GM10847 (cell line): ENCODE measurements around the gene THSD8.

Experiments
- POLR2A ChIP-seq: IDR thresholded peaks from 2 replicates; pipeline ENCODE4 v1.6.1; 2011; ENCODE audit not compliant: insufficient read length; ENCODE audit errors: extremely low read depth

THSD8 gene

DNA sequence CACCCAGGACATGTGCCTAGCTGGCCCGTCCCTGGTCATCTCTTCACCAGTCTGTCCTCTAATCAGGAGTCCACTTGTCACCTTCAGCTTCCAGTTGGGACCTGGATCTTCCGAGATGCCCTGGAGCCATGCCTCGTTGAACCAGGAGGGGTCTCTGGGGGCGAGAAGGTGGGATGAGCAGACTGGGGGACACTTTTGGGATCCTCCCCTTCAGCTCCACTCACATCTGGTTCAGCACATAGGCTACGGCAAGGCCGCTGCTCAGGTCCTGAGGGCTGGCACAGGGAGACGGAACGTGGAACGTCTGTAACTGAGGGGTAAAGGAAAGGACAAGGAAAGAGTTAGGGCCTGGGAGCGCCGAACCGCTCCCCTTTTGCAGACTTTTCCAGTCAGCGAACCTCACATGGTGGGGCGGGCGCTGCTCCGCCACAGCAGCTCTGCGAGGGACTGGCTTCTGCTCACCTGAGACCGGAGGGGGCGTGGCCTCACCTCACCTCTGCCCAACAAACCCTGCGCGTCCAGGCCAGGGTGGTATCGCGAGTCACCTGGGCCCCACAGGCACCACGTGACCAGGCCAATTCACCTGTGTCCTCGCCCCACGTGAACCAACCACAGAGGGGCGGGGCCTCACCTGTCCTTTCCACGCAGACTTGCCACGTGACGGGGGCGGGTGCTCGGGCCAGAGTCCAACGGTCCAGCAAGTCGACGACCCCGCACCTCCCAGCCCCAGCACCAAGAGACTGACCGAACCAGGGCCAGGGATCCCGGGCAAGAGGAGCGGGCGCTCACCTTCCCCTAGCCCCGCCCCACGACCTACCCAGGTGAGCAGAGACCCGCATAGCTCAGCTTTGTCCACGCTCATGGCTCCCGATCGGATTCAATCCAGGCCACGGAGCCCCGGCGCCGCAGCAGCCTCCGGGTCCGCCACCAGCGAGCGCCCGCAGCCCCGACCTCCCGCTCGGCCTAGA lies 27.0 kb upstream of the THSD8 start, which contains the start of gene HOOK2:
Gene HOOK2 (minus strand): TSS at position 965 of the 968 bp plus-strand sequence. CDS start 103 bp downstream, at position 862.
- peak; percentile 29 for TF ChIP-seq POLR2A

DNA sequence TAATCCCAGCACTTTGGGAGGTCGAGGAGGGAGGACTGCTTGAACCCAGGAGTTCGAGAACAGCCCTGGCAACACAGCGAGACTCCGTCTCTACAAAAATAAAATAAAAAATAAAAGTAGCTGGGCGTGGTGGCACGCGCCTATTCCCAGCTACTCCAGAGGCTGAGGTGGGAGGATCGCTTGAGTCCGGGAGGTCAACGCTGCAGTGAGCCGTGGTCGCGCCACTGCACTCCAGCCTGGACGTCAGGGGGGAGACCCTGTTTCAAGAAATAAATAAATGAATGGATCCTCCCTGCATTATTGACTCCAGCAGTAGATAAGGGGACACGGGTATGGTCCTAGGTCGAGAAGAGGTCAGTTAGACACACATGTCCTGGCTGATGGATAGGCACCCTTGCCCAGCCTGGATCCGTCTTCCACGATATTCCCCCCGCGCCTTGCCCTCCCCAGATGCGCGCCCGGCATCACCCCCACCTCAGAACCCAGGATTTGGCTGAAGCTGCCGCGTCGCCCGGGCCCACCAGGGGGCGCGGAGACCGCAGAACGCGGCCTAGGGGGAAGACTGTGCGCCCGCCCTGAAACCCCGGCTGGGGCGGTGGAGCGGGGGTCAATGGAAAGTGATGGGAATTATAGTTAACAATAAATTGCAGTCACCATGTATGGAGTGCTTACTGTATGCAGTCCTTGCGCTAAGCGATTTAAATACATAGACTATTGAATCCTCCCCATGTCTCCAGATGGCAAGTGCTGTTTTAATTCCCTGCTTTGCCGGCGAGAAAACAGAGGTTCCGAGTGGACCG lies 24.5 kb upstream of the THSD8 start:
- TF ChIP-seq POLR2A: no peak

DNA sequence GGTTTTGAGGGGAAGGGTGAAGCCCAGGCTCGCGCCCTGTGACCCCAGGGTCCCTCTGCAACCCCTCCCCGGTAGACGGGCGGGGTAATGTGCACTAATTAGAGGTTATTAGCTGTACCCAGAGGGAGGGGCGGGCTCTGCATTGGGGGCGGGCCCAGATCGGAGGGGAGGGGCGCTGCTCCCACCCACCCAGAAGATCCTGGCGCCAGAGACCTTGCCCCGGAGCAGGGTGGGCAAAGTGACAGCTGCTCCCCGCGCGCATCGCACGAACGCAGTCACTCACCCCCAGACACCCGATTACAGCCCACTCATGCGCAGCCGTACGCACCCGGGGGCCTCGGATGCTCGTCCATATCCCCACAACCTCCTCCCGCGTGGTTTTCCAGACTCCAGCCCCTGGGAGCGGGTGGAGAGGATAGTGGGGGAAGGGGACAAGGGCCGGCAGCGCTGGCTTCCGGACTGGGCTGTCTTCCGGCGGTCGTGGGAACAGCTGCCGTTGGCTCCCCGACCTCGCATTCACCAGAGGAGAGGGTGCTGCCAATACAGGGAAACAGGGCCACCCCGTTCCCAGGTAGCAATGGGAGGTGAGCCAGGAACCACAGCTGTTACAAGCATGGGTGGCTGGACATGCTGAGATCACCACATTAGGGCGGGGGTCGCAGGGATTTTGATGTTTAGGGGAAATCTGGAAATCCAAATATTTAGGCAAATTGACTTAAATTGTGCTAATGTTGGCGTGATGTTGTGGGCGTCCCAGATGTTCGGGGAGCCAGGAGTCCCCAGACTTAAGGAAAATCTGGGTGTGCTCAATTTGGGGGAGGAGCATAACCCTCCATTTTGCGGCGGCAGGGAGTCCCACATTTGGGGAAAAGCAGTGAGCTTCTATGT lies 23.6 kb upstream of the THSD8 start:
- TF ChIP-seq POLR2A: peak; percentile 49

DNA sequence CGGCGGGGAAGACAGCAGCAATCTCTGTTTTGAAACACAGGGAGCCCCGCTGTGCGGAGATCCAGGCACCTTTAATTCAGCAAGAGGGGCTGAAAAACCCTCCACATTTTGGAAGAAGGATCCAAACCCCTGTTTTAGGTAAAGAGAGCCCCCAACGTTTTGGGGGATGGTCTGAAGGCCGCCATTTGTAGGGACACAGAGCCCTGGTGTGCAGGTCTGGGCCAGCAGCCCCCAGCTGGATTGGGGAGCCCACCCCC lies 23.0 kb upstream of the THSD8 start:
- no peak for TF ChIP-seq POLR2A

DNA sequence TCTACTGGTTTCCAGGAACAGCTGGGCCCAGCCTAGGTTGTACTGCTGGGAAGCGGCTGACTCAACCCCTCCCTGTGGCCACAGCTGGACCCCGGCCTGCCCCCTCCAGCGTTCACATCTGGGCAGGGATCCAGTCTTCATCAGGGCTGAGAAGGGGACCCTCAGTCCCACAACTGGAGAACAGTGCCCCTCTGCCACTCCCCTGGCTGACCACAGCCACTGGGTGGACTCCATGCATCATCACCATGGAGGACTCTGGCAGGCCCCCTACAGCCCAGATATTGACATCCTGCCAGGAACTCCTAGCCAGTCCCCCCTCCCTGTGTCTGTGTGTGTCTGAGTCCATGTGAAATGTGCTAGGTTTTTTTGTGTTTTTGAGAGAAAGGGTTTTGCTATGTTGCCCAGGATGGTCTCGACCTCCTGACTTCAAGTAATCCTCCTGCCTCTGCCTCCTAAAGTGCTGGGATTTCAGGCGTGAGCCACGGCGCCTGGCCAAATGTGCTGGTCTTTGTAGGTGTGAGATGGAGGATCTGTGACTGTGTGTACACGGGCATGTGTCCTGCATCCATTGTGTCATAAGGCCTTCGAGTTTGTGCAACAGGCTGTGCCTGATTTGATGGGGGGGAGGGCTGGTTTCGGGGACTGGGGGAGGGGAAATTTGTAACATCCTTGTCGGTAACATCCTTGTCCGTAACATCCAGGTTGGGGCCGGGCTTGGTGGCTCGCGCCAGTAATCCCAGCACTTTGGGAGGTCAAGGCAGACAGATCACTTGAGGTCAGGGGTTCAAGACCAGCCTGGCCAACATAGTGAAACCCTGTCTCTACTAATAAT lies 22.5 kb upstream of the THSD8 start:
- no peak for TF ChIP-seq POLR2A

DNA sequence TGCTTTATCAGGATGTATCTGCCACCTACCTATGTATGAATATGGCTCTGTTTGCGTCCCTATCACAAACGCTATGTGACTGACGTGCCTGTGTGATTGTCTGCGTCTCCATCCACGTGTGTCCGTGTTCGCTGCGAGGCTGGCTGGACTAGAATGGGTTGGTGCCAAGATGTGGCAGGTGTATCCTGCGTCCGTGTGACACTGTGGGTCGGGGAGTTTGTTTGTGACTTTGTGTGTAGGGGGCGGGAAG lies 19.8 kb upstream of the THSD8 start:
- TF ChIP-seq POLR2A: no peak

DNA sequence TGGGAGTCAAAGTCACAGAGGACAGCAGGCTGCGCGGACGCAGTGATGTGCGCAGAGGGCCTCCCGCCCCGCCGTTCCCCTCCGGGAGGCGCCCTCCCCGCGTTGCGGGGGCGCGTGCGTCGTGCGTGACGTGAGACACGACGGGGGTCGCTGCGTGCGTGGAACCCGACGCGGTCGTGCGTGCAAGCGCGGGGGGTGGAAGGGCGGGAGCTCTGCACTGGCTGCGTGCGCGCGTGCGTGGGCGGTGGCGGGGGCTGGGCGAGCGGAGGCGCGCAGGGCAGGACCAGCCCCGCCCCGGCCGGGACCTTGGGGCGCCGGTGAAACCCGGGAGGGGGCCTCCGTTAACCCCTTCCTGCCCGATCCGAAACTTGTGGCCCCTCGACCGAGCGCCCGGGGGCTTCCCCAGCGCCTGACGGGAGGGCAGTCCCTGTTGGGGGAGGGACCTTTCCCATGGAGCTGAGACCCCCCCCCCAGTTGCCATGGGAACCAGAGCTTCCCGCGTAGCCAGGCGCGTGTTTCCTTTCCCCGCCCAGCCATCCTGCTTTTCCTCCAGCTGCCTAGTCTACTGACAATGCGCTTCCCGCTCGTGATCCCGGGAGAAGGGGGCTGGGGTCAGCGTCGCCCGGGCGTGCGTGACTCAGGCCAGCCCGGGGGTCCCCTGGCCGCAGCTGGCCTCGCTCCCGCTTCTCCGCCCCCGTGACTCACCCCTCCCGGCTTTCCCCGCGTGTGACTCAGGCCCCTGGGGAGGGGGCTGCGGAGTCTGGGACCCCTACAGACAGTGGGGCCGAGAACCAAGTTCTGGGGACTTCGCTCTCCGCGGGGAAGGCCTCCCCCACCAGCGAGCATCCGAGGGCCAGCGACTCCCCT lies 19.2 kb upstream of the THSD8 start:
- TF ChIP-seq POLR2A: peak; percentile 41

DNA sequence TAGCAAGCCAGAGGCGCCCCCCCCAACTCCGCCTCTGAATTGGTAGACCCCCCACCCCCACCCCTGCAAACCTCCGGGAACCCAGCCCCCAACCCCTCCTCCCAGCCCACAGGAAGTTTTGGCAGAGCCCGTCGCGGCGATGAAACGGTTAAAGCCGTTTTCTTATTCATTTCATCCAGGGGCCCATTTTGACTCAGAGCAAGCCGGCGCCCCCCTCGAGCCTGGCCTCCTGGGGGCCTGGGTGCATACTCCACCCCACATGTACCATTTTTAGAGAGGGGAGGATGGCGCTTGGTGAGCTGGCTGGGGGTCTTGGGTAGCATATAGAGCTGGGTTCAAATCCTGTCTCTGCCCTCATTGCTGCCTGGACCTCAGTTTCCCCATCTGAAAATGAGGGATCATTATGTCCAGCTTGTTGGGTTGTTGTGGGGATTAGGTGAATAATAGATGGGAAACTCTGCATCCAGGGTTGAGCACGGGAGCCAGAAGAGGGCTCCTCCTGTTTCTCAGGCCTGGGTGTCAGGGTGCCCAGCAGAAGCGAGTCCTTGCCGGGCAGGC lies 18.5 kb upstream of the THSD8 start:
- TF ChIP-seq POLR2A: no peak

DNA sequence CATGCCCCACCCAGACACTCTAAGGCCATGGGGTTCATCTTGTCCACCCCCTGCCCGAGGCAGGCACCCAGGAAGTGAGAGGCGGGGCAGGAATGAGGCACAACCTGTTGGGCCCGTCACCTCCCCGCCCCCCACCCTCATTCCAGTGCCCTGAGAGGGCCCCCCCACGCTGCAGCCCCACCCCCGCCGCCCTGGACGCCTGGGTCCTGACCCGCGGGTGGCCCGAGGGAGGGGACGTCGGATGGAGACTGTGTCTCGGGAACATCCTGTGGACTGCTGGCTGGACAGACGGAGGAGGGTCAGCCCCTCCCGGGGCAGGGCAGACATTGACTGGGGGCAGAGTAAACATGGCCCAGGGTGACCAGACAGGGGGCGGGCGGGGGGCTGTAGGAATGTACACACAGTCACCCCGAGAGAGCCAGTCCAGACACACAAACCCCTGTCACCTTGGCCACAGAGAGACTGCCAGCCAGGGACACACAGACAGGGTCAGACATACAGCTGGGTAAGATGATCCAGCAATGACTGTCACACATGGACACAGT lies 17.9 kb upstream of the THSD8 start:
- no peak for TF ChIP-seq POLR2A

DNA sequence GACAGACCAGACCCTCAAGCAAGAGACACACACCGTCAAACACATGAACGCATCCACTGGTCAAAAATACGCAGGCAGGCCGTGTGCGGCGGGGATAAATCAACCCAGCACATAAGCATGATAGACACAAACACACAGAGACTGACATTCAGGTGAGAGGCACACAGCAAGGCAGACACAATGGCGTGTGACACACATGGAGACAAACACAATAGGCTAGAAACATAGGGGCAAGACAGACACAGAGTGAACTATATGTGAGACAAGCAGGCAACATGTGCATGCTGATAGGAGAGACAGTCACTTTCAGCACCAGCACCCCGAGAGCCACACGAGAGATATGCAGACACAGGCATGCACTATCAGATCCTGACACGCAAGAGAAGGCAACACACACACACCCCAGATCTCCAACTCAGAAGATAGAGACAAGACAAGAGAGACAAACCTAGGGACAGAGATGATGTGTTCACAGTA lies 17.4 kb upstream of the THSD8 start:
- no peak for TF ChIP-seq POLR2A

DNA sequence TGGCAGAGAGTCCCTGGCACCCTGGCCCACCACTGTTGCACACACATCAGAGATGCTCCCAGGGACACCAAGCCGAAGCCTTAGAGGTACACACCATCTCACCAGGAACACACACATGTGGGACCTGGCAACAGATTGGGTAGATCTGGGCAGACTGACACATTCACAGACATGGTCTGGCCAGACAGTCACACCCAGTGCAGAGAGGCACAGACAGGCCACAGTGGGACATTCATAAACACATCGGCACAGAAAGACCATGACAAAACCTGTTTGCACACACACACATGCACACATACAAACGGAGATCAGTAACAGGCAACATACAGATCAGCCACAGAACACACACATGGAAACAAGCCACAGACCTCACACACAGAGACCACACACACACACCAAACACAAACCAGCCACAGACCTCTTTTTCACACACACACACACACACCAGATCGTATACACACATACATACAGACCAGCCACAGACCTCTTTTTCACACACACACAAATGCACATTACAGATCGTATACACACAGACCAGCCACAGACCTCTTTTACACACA lies 16.9 kb upstream of the THSD8 start:
- no peak for TF ChIP-seq POLR2A

DNA sequence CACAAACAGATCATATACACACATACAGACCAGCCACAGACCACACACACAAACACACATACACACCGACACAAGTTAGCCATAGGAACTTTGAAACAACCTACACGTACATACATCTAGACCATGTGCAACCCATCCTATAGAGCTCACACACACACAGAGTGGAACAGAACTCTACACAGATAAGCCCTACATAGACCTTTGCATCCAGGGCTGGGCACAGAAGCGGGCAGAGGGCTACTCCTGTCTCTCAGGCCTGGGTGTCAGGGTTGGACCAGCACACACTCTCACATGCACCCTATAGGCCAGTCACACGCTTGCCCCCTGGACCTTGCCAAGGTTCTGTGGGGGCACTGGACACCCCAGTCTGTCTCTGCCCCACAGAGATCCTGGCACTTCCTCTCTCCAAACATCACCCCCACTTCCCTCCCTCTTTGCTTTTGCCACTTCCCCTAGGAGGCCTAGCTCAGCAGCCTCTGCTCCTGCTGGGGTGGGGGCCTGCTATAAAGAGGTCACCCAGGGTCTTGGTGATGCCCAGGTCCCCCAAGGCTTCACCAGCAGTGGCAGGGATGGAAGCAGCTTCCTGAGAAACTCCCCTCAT lies 16.3 kb upstream of the THSD8 start:
- no peak for TF ChIP-seq POLR2A
